NCI-H69 (cell line): Measurements from ENCODE around the gene PLXNA4.

Source experiments
- DNase-seq: peaks from one replicate; lab custom pipeline; 2025; lab: John Stamatoyannopoulos, UW

The PLXNA4 gene

GRCh38 chr7:132588596-132588995 is 12.3 kb upstream of the PLXNA4 start:
- DNase-seq = no peak

DNA sequence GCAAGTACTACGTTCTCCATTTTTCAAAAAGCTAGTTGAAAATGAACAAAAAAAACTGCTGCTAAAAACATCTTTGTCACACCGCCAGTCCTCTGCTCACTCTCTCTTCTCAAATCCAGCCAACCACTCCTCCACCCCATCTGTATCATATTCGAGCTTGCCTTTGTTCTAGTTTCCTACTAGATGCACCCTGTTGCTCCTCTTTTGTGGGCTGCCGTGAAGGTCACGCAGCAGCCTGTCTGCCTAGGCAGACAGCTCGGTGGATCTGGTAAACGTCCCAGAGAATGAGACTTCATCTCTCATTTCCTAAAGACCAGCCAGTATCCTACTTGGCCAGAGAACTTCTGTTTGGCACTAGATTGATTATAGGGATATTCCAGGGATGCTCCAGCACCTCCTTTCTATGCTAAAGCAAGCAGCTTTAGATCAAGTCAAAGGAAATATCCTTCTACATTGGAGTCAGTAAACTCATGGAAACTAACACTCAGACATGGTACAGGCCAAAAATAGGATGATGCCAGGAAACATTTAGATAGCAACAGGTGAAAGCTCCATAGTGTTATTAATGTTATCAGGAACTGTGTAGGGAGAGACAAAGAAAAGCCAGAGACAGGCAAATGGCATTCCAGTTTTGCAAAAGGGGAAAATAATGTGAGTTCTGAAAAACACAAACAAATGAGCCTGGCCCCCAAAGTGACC is 8.7 kb upstream of the PLXNA4 start:
- DNase-seq = peak; percentile 43

GRCh38 chr7:132581431-132581830 is 5.2 kb upstream of the PLXNA4 start:
- DNase-seq = no peak

DNA sequence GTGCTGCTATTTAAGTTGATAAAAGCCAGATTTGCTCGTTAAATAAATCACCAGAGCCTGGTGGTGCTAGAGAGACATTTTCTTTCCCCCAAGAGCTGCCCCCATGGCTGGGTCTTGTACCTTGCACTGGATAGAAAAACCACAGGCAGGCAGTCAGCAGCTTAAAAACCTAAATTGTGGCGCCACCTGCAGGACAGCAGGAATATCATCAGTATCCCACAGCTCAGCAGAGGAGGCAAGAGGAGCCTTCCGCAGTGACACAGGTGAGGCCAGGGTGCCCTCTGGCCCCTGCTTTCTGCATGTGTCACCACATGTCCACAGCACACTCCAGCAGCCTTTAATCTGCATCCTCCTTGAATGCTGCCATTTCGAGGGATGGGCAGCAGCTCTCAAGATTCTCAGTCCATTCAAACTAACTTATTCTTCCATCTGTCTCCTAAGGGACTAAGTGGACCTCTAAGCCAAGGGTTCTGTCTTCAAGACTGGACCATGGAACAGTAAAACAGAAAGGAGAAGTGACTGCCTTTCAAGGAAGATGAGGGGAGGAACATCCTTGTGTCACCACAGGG is 4.5 kb upstream of the PLXNA4 start:
- DNase-seq = peak; percentile 79

DNA sequence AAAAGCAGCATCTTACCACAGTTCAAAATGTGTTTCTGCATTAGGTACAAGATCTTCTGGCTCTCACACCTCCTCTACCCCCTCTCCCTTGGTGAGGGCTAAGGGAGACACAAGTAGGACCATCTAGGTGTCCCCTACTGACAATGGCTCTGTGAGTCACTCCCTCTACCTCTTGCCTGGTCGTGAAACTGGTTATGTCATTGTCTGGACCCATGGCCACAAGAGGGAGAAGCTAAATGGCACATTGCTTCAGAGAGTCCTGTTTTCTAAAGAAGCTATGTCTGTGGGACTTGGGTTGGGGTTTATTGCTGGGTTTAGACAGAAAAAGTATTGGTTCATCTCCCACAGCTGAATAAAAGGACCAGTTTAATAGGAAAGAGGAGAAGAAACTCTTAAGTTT is 4.0 kb upstream of the PLXNA4 start:
- peak; percentile 6 for DNase-seq

GRCh38 chr7:132579260-132579899 is 3.1 kb upstream of the PLXNA4 start:
- DNase-seq = no peak

GRCh38 chr7:132578826-132579225 is 2.6 kb upstream of the PLXNA4 start:
- no peak for DNase-seq

GRCh38 chr7:132578050-132578370 is 1.7 kb upstream of the PLXNA4 start:
- no peak for DNase-seq

- peak; percentile 82 for DNase-seq
Observed at GRCh38 chr7:132577206-132578049, 1.2 kb upstream of the PLXNA4 start.

GRCh38 chr7:132576721-132577085 is 433 bp upstream of the PLXNA4 start:
- DNase-seq = peak; percentile 37

DNA sequence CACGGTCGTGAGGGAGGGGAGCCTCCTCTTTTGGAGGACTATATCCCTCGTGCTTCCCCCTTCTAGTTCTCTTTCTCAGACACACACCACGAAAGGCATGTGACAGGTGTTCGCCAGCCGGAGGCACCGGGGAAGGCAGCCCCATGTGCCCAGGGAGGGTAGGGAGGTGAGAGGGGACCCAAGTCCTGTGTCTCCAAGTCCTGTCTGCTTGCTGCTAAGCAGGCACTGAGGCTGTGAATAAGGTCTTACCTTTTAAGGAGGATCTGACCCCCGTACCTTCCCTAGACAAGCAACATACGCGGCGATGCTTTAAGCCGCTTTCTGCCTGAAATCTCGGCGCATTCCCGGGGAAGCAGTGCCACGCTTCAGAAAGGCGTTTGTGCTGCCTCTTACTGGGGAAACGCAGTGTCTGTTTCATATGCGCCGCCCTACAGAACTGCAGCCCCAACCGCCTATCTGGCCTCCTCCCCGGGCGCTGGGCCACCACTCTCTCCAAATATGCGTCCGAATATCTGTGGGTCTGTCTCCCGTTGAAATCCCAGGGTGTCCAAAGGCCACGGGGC is 770 bp downstream of the PLXNA4 start:
- DNase-seq = peak; percentile 55

DNA sequence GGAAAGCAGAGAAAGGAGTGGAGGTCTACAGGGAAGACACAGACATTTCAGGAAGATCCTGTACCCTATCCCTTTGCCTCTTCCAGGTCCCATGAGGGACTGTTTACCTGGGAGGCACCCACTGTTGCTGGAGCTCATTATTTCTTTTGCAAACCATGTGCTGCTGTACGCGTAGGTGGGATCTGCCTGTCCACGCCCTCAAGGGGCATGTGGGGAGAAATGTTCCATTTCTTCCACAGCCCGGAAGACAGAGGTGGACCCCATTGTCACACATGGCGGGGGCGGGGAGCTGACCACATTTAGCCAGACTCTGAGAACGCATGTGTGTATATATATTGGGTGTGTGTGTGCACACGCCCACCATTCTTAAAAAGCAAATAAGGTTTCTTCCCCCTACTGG is 2.0 kb downstream of the PLXNA4 start:
- peak; percentile 7 for DNase-seq

DNA sequence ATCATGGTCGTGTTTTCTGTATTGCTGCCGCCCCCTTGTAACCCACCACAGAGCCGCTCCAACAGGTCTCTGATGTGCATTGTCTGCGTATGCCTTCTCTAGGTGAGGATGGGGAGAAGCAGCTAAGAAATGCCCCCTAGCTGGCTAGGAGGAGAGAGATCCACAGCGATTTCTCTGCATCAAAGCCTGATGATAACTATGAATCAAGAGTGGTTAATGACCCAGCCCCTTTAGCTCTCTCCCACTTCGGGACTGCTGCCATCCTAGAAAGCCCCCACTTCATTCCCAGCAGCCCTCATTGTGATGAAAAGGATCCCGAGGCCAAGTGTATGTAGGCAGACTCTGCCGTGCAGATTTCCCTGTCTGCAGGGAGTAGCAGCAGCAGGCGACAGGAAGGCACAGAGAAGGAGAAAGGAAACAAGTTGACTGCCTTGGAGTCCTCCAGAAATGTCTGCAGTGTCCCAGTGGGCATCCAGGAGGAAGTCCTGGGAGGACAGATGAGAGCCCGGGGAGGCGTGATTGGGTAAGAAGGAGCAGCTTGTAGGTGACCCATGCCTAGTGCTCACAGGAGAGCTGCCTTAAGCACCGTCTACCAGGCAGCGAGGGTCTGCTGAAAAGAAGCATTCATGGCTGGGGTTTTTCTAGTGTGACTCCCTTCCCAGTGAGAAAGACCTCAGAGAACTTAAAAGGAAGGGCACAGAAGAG is 2.9 kb downstream of the PLXNA4 start:
- no peak for DNase-seq

- no peak for DNase-seq
Observed at GRCh38 chr7:132572526-132572925, 3.7 kb downstream of the PLXNA4 start.

DNA sequence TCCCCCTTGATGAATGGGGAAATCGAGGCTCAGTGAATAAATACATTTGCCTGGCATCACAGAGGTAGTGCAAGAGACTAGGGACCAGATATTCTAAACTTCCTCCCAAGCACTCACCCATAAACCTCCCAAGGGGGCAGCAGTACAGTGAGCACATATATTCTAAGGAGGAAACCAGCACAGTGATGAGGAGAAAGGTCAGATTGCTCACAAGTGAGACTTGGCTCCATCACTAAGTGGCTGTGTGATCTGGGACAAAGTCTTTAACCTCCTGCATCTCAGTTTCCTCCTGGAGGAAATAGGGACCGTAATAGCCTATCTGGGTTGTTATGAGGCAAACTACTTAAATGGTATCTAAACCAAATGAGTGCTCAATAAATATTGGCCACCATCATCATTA is 4.3 kb downstream of the PLXNA4 start:
- no peak for DNase-seq

- DNase-seq = no peak
Observed at GRCh38 chr7:132569884-132570614, 6.2 kb downstream of the PLXNA4 start.

DNA sequence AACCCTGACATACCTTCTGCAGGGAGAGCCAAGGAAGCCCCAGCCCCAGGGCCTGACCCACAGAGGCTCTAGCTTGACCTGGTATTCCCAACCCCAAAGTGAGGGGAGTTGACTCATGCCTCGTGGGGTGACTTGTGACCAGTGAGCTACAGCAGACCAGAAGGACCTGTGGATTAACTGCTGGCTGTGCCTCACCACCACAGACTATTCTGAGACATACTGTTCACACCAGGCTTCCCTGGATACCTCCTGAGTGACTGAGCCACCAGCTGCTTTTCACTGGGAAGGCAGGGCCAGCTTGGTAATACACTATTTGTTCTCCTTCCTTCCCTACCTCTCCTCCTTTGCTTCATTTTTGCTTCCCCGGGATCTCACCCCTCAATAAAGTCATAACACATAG is 7.3 kb downstream of the PLXNA4 start:
- DNase-seq = no peak

- no peak for DNase-seq
Observed at GRCh38 chr7:132565885-132566284, 10.4 kb downstream of the PLXNA4 start.

DNA sequence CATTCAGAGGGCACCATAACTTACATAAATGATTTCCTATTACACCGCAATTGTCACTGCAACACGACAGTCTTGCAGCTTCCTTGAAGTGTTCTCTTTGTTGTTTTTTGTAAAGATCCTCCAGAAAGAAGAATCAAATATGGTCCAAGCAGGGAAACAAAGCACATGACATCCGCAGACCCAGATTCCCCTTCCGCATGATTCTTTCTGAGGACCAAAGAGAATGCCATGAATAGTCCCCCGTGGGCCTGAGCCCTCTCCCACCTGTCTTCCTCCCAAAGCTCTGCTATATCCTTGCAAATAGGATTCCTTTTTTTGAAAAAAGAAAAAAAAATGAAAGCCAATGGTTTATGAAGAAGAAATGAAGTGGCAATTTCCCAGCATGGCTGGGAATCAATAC is 10.8 kb downstream of the PLXNA4 start:
- no peak for DNase-seq

DNA sequence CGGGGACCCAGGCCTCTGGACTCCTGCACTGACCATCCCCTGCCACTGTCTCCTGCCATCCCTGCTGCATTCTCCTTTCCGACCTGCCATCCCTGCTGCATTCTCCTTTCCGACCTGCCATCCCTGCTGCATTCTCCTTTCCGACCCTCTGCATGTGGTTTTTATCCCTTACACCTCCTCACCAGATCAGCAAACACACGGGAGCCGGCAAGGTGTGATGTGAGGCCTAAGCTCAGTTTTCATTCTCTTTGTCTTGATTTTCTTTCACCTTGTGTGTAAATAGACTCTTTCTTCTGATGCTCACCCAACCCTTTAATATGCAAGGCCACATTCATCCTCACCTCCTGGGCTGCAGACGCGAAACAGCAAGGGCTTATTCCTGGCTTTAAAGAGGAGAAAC is 11.4 kb downstream of the PLXNA4 start:
- no peak for DNase-seq

DNA sequence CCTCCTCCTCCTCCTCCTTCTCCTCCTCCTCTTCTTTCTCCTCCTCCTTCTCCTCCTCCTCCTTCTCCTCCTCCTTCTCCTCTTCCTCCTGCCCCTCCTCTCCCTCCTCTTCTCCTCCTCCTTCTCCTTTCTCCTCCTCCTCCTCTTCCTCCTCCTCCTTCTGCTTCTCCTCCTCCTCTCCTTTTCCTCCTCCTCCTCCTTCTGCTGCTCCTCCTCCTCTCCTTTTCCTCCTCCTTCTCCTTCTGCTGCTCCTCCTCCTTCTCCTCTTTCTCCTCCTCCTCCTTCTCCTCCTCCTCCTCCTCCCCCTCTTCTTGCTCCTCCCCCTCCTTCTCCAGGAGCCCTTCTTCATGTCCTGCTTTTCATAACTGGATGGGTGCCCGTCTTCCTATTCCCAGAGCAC is 12.2 kb downstream of the PLXNA4 start:
- DNase-seq = no peak
